HG02678 (cell line): ENCODE measurements around the gene TUT4.

Source experiments
- ATAC-seq: cut with Tn5 transposase; IDR thresholded peaks from one replicate; pipeline ENCODE4 v1.9.1; 2021; ENCODE audit warnings: mild to moderate bottlenecking, moderate library complexity; ENCODE audit not compliant: unreplicated experiment

TUT4 gene

GRCh38 chr1:52576074-52576473 lies 23.2 kb upstream of the TUT4 start:
- no peak for ATAC-seq

GRCh38 chr1:52574594-52574993 lies 21.7 kb upstream of the TUT4 start:
- no peak for ATAC-seq

GRCh38 chr1:52572387-52572786 lies 19.5 kb upstream of the TUT4 start:
- no peak for ATAC-seq

GRCh38 chr1:52571783-52572182 lies 18.9 kb upstream of the TUT4 start:
- no peak for ATAC-seq

- ATAC-seq: no peak
These were observed 16.7 kb upstream of the TUT4 start for GRCh38 chr1:52569449-52570210.

GRCh38 chr1:52567943-52568342 lies 15.1 kb upstream of the TUT4 start:
- ATAC-seq: no peak

- no peak for ATAC-seq
These were observed 9.9 kb upstream of the TUT4 start for GRCh38 chr1:52562766-52563165.

GRCh38 chr1:52559875-52560274 lies 7.0 kb upstream of the TUT4 start:
- ATAC-seq: no peak

- no peak for ATAC-seq
These were observed 6.0 kb upstream of the TUT4 start for GRCh38 chr1:52558941-52559340.

GRCh38 chr1:52556641-52557360 lies 3.9 kb upstream of the TUT4 start:
- ATAC-seq: no peak

GRCh38 chr1:52554756-52555155 lies 1.9 kb upstream of the TUT4 start:
- no peak for ATAC-seq

GRCh38 chr1:52554267-52554640 lies 1.4 kb upstream of the TUT4 start:
- ATAC-seq: no peak

GRCh38 chr1:52553362-52554266 lies 722 bp upstream of the TUT4 start:
- peak; percentile 71 for ATAC-seq

- peak; percentile 38 for ATAC-seq
These were observed 722 bp downstream of the TUT4 start for GRCh38 chr1:52552236-52552504.

GRCh38 chr1:52551507-52552235 lies 1.2 kb downstream of the TUT4 start:
- ATAC-seq: no peak

- no peak for ATAC-seq
These were observed 2.4 kb downstream of the TUT4 start for GRCh38 chr1:52550447-52550846.

- ATAC-seq: no peak
These were observed 3.6 kb downstream of the TUT4 start for GRCh38 chr1:52549267-52549666.

- ATAC-seq: no peak
These were observed 6.0 kb downstream of the TUT4 start for GRCh38 chr1:52546852-52547251.

GRCh38 chr1:52544665-52545525 lies 8.0 kb downstream of the TUT4 start:
- ATAC-seq: no peak

- no peak for ATAC-seq
These were observed 10.7 kb downstream of the TUT4 start for GRCh38 chr1:52542085-52542688.
